A673 (cell line): ENCODE measurements around the gene SYTL5.

ENCODE experiments used
- CTCF ChIP-seq: fragments of 300-800, 200-600 bp; sonication (generic); conservative IDR thresholded peaks from 2 replicates; pipeline ENCODE4 v1.5.1; 2017; ENCODE audit warnings: low read depth, mild to moderate bottlenecking, antibody characterized with exemption, low read length, moderate library complexity, mixed read lengths
- EZH2 ChIP-seq: fragments of 200-600 bp; sonication (generic); IDR thresholded peaks from 2 replicates; pipeline ENCODE4 v1.6.1; 2017; ENCODE audit warnings: borderline replicate concordance, low read depth, mild to moderate bottlenecking, mixed read lengths, antibody characterized with exemption, low read length; ENCODE audit not compliant: poor library complexity, severe bottlenecking

DNA sequence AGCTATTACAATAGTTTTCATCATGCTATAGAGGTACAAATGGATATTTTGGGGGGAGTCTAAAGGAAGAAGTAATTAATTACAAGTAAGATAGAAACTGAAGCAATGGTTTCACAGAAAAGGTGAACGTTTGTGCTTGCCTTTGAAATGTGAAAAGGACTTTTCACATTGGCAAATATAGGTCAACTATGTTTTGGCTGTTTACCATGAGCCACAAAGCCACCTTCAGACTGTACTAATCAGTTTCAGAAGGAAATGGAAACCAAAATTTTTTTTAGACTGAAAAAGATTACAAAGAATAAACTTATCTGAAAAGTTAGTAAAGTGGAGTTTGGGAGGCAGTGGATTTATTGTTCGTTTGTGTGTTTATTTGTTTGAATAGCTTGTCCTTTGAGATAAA lies 32.1 kb downstream of the SYTL5 start:
- TF ChIP-seq CTCF (no peak), EZH2 (no peak)
